Keratinocyte (primary cell): ENCODE results near the gene BRD1. TPM values are rescaled to one million over a fixed set of nuclear protein-coding genes. Genes with fewer than 3 reads are reported as not detected.

Experiments used
- DNase-seq: peaks from one replicate; pipeline ENCODE4 v3.0.0-alpha.2; 2011; ENCODE audit warnings: low read depth, missing footprints, low spot score
- FAIRE-seq: peaks from 2 replicates; lab custom pipeline; 2011; peaks lifted over from hg19 to GRCh38; lab: Jason Lieb, UNC
- H2AFZ ChIP-seq: 2 replicates; pipeline ENCODE4 v1.6.0; 2012; ENCODE audit warnings: low read length, control low read depth, inconsistent platforms; ENCODE audit not compliant: control insufficient read depth
- H3K27ac ChIP-seq: 2 replicates; pipeline ENCODE4 v1.5.1; 2011; ENCODE audit warnings: low read length; ENCODE audit not compliant: control insufficient read depth, insufficient read depth
- H3K27me3 ChIP-seq: 3 replicates; pipeline ENCODE4 v1.6.0; 2011; ENCODE audit warnings: low read length; ENCODE audit not compliant: control insufficient read depth, insufficient read depth; ENCODE audit errors: extremely low read depth
- H3K36me3 ChIP-seq, 2 experiments: 2 replicates in 1 of 2; 3 replicates in 1 of 2; pipeline ENCODE4 v1.5.1; 2011; ENCODE audit warnings: low read length in 2 of 2, mild to moderate bottlenecking in 1 of 2; ENCODE audit not compliant: control insufficient read depth in 2 of 2, insufficient read depth in 2 of 2; ENCODE audit errors: extremely low read depth in 1 of 2
- H3K4me1 ChIP-seq: 3 replicates; pipeline ENCODE4 v1.5.1; 2011; ENCODE audit warnings: low read length; ENCODE audit not compliant: control insufficient read depth, insufficient read depth; ENCODE audit errors: extremely low read depth
- H3K4me2 ChIP-seq: 3 replicates; pipeline ENCODE4 v1.6.0; 2011; ENCODE audit warnings: low read depth, low read length; ENCODE audit not compliant: control insufficient read depth, insufficient read depth; ENCODE audit errors: extremely low read depth
- H3K4me3 ChIP-seq, 3 experiments: fragments of 200-600 bp in 1 of 3; sonication (generic) in 1 of 3; 2 replicates in 2 of 3; 3 replicates in 1 of 3; pipeline ENCODE4 v1.5.1; 2011 to 2016; ENCODE audit warnings: low read length in 3 of 3, mild to moderate bottlenecking in 3 of 3, control low read depth in 2 of 3, inconsistent platforms in 1 of 3, low read depth in 1 of 3, mixed read lengths in 1 of 3, mixed run types in 1 of 3, moderate library complexity in 1 of 3; ENCODE audit not compliant: control insufficient read depth in 2 of 3, insufficient read depth in 2 of 3; ENCODE audit errors: extremely low read depth in 1 of 3
- H3K79me2 ChIP-seq: 2 replicates; pipeline ENCODE4 v1.6.0; 2012; ENCODE audit warnings: low read length; ENCODE audit not compliant: control insufficient read depth, insufficient read depth
- H3K9ac ChIP-seq: 3 replicates; pipeline ENCODE4 v1.6.0; 2011; ENCODE audit warnings: low read length; ENCODE audit not compliant: control insufficient read depth, insufficient read depth; ENCODE audit errors: extremely low read depth
- H3K9me1 ChIP-seq: 3 replicates; pipeline ENCODE4 v1.6.0; 2011; ENCODE audit warnings: low read length; ENCODE audit not compliant: control insufficient read depth, insufficient read depth; ENCODE audit errors: extremely low read depth
- H3K9me3 ChIP-seq: 2 replicates; pipeline ENCODE4 v1.5.1; 2012; ENCODE audit warnings: low read depth, low read length; ENCODE audit not compliant: control insufficient read depth
- H4K20me1 ChIP-seq: 3 replicates; pipeline ENCODE4 v1.6.0; 2011; ENCODE audit warnings: low read length; ENCODE audit not compliant: control insufficient read depth, insufficient read depth; ENCODE audit errors: extremely low read depth
- EZH2 ChIP-seq: IDR thresholded peaks from one replicate; pipeline ENCODE4 v1.6.1; 2012; ENCODE audit warnings: inconsistent platforms, mild to moderate bottlenecking, low read length, moderate library complexity
- dilution Hi-C: fragments of 300-500 bp; cut with MboI; formaldehyde crosslinking; loops from one replicate; pipeline ENCODE4 v1.7.0; 2020; ENCODE audit warnings: low sequenced_read_pairs; ENCODE audit not compliant: extremely low pct_ligation_motif_present
- polyA plus RNA-seq, 5 experiments: library from polyadenylated mRNA; depleted of rRNA in 3 of 5; stranded (reverse) in 3 of 5; stranded (forward) in 1 of 5; unstranded in 1 of 5; fragments of >200 nt; gene quantifications; 1 replicate in 1 of 5; 2 replicates in 3 of 5; 3 replicates in 1 of 5; pipeline versions ENCODE4 v1.2.1 to v1.2.3, GENCODE V29; 2011 to 2012; ENCODE audit warnings: missing spikeins in 2 of 5, low read depth in 1 of 5, low replicate concordance in 1 of 5
- TF ChIP-seq, protein P1 (sequence below), 3 experiments: IDR thresholded peaks in 1 of 3; conservative IDR thresholded peaks in 1 of 3; optimal IDR thresholded peaks in 1 of 3; 2 replicates in 2 of 3; 3 replicates in 1 of 3; pipeline versions ENCODE3 to v1.5.1; 2011; ENCODE audit warnings: low read length in 3 of 3, mild to moderate bottlenecking in 3 of 3, moderate library complexity in 2 of 3, control low read depth in 1 of 3, inconsistent platforms in 1 of 3; ENCODE audit not compliant: insufficient read depth in 2 of 3; ENCODE audit errors: extremely low read depth in 1 of 3

Gene BRD1
- polyA plus RNA-seq, 1 donor (not counting 4 experiments of a cell fraction or from before 2014, with no cell fraction given), result 4.3 TPM

DNA sequence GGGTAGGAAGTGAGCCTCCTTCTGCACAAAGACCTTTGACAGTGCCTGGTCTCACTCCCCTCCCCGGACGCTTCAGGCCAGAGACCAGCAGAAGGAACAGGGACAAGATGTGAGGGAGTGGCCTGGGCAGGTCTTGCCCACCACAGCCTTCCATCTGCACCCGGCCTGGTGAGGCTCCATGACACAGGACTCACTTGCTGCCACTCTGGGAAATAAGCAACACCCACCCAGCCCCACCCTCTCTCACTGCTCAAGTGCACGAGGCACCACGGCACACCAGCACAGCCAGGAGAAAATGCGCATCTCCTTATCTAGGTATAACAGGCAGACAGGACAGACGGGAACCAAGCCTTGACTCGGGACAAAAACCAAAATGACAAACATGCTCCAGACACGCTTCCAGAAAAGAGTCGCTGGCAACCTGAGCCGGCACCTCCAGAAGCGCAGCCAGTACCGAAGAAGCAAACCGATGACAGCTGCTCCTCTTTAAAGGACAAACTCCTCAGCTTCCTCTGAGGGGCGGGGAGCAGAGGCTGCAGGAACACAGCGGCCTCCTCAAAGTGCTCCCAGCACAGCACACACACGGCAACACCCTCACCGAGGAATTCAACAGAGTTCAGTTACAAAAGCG, 41.7 kb downstream of the BRD1 start:
- dilution Hi-C loops, result no loop called here
- no peak overlapping the region for H3K4me2 ChIP-seq
- FAIRE-seq (no peak), DNase-seq (no peak)
- no peak overlapping the region for H3K4me3 ChIP-seq
- TF ChIP-seq, protein P1, sequence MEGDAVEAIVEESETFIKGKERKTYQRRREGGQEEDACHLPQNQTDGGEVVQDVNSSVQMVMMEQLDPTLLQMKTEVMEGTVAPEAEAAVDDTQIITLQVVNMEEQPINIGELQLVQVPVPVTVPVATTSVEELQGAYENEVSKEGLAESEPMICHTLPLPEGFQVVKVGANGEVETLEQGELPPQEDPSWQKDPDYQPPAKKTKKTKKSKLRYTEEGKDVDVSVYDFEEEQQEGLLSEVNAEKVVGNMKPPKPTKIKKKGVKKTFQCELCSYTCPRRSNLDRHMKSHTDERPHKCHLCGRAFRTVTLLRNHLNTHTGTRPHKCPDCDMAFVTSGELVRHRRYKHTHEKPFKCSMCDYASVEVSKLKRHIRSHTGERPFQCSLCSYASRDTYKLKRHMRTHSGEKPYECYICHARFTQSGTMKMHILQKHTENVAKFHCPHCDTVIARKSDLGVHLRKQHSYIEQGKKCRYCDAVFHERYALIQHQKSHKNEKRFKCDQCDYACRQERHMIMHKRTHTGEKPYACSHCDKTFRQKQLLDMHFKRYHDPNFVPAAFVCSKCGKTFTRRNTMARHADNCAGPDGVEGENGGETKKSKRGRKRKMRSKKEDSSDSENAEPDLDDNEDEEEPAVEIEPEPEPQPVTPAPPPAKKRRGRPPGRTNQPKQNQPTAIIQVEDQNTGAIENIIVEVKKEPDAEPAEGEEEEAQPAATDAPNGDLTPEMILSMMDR (optimal IDR thresholded peaks at IDR 0.05 in 1 of 3, IDR thresholded peaks at IDR 0.05 in 1 of 3, conservative IDR thresholded peaks at IDR 0.05 in 1 of 3; ENCODE audit: extremely low read depth in 1 of 3, insufficient read depth in 2 of 3, low read length in 3 of 3), result no peak
- TF ChIP-seq EZH2, result no peak
- peaks cover 16% of the 10 kb centered on the region for H4K20me1 ChIP-seq
- H3K79me2 ChIP-seq, result peaks cover 73% of the 10 kb centered on the region
- H3K4me1 ChIP-seq, result peaks cover 5% of the 10 kb centered on the region
- no peaks in the 10 kb centered on the region for H3K9me3 ChIP-seq
- no peak overlapping the region for H3K27ac ChIP-seq
- H3K9ac ChIP-seq, result no peak overlapping the region
- H3K36me3 ChIP-seq, result peaks cover 25 to 29% of the 10 kb centered on the region in 2 experiments
- no peaks in the 10 kb centered on the region for H3K27me3 ChIP-seq
- no peak overlapping the region for H2AFZ ChIP-seq
- H3K9me1 ChIP-seq, result no peaks in the 10 kb centered on the region

DNA sequence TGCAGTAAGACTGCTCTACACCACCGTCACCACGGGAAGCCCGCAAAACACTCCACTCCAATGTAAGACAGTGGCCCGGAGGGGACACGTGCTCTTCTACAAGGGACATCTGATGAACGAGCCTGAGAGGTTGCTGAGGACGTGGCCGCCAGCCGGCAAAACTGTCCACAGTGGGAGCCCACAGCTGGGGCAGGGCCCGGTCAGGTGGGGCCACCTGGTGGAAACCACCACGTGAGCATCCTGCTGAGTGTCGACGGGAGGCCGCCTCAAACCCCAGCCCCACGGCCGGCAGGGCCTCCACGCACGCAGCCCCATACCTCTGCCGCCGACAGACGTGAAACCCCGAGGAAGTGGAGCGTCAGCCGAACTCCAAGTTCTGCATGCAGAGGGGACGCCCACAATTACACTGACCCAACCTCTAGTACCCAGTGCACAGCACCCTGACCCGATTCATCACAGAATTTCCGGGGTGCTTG, 42.6 kb downstream of the BRD1 start:
- no peaks in the 10 kb centered on the region for H3K27me3 ChIP-seq
- H3K9ac ChIP-seq, result no peak overlapping the region
- no peak for FAIRE-seq
- H3K9me3 ChIP-seq, result no peaks in the 10 kb centered on the region
- dilution Hi-C loops, result no loop called here
- peaks cover 5% of the 10 kb centered on the region for H3K4me1 ChIP-seq
- H3K27ac ChIP-seq, result no peak overlapping the region
- TF ChIP-seq EZH2, result no peak
- TF ChIP-seq, protein P1 (optimal IDR thresholded peaks at IDR 0.05 in 1 of 3, IDR thresholded peaks at IDR 0.05 in 1 of 3, conservative IDR thresholded peaks at IDR 0.05 in 1 of 3; ENCODE audit: extremely low read depth in 1 of 3, insufficient read depth in 2 of 3, low read length in 3 of 3), result no peak
- H3K4me3 ChIP-seq, result no peak overlapping the region
- H3K79me2 ChIP-seq, result peaks cover 73% of the 10 kb centered on the region
- H3K36me3 ChIP-seq, result peaks cover 21 to 24% of the 10 kb centered on the region in 2 experiments
- H4K20me1 ChIP-seq, result peaks cover 14% of the 10 kb centered on the region
- no peak overlapping the region for H3K4me2 ChIP-seq
- no peak for DNase-seq
- H3K9me1 ChIP-seq, result no peaks in the 10 kb centered on the region
- H2AFZ ChIP-seq, result no peak overlapping the region
